GM04503 (cell line): ENCODE data around the gene ULK1.
A peak's percentile ranks its signal among the peaks of the same experiment; 100 is the strongest.

Experiments
- DNase-seq: peaks from one replicate; pipeline ENCODE4 v3.0.0-alpha.2; 2012; ENCODE audit warnings: low read depth

The ULK1 gene

GRCh38 chr12:131894313-131894860 is at the start of gene ULK1:
Gene ULK1, plus strand, starts transcription at chr12:131894622. Its CDS starts 380 bp downstream, at chr12:131895002.
- peak; percentile 27 for DNase-seq

- DNase-seq: no peak
These were observed 49.8 kb upstream of the ULK1 start for GRCh38 chr12:131844656-131845055.

GRCh38 chr12:131845121-131845520 is 49.3 kb upstream of the ULK1 start:
- no peak for DNase-seq

GRCh38 chr12:131847456-131847855 is 47.0 kb upstream of the ULK1 start:
- no peak for DNase-seq

GRCh38 chr12:131848753-131849152 is 45.7 kb upstream of the ULK1 start:
- DNase-seq: no peak

- DNase-seq: no peak
These were observed 44.5 kb upstream of the ULK1 start for GRCh38 chr12:131849700-131850553.

- DNase-seq: no peak
These were observed 43.4 kb upstream of the ULK1 start for GRCh38 chr12:131850856-131851559.

- DNase-seq: no peak
These were observed 42.5 kb upstream of the ULK1 start for GRCh38 chr12:131851741-131852550.

GRCh38 chr12:131852551-131853299 is 41.7 kb upstream of the ULK1 start:
- no peak for DNase-seq

GRCh38 chr12:131853832-131854797 is 40.3 kb upstream of the ULK1 start:
- no peak for DNase-seq

- DNase-seq: no peak
These were observed 39.5 kb upstream of the ULK1 start for GRCh38 chr12:131854861-131855476.

GRCh38 chr12:131855521-131856142 is 38.8 kb upstream of the ULK1 start:
- DNase-seq: no peak

- DNase-seq: no peak
These were observed 37.9 kb upstream of the ULK1 start for GRCh38 chr12:131856366-131857097.

GRCh38 chr12:131857908-131858850 is 36.2 kb upstream of the ULK1 start:
- DNase-seq: no peak

- peak; percentile 45 for DNase-seq
These were observed 33.8 kb upstream of the ULK1 start for GRCh38 chr12:131860472-131861260.

GRCh38 chr12:131861261-131862083 is 33.0 kb upstream of the ULK1 start:
- no peak for DNase-seq
